KOPT-K1 (cell line): ENCODE data around the gene LDLRAD4.

Source experiments
- H3K27ac ChIP-seq: fragments of 200-600 bp; sonication (generic); 2 replicates; pipeline ENCODE4 v1.5.1; 2016; ENCODE audit warnings: antibody characterized with exemption, mild to moderate bottlenecking, low read depth, low read length; ENCODE audit not compliant: poor library complexity, severe bottlenecking
- H3K36me3 ChIP-seq: fragments of 200-600 bp; sonication (generic); 2 replicates; pipeline ENCODE4 v1.5.1; 2017; ENCODE audit warnings: antibody characterized with exemption, mild to moderate bottlenecking, low read length, moderate library complexity; ENCODE audit not compliant: insufficient read depth
- H3K9me3 ChIP-seq: fragments of 200-600 bp; sonication (generic); 2 replicates; pipeline ENCODE4 v1.5.1; 2017; ENCODE audit warnings: antibody characterized with exemption, low read length, mild to moderate bottlenecking; ENCODE audit not compliant: insufficient read depth, poor library complexity, severe bottlenecking

The LDLRAD4 gene

DNA sequence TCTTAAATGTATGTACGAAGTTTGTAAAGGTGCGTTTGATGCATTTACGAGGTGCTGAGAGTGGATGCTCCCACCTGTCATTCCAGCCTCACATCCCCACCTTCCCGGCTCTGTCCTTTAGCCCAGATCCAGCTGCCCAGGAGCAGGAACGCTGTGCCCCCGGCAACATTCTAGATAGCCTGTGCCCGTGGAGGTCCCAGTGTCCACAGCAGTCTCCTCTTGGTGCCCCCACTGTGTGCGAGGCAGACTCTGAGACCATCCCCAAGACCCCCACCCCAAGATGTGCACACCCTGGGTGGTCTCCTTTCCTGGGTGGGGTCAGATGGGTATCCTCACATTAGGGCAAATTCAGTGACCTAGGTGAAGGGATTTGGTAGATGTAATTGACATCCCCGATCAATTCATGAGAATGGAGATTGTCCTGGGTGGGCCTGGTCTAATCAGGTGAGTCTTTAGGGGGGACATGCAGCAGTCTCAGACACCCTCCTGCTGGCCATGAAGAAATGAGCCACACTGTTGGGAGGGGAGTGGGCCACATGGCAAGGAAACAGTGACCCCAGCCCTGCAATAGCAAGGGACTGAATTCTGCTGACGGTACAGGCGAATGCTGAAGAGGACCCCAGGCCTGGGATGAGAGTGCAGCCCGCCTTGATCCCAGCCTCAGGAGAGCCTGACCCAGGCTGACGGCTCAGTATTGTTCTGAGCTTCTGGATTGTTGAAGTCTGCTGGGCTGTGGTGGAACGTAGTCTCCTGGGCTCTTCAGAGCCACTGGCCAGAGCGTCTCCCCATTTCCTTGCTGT lies 304.5 kb downstream of the LDLRAD4 start:
- H3K9me3 ChIP-seq: no peaks in the 10 kb centered on the region
- peaks cover 100% of the 10 kb centered on the region for H3K36me3 ChIP-seq
- H3K27ac ChIP-seq: no peak overlapping the region

DNA sequence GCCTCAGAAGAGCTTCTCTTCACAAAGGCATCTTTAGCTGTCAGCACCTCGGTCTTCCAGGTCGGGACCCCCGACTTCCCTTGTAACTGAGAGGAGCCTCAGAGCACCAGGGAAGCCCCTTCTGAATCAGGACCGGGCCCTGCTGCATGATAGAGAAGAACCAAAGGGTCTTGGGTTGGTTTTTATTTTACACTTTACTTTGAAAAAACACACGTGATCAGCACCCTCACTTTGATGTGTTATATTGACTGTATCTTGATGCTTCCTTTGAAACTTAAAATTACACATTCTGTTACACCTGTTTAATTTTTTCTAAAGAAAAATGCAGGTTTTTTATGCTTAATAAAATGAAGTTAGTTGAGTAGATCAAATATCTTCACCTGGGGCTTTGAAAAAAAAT lies 305.5 kb downstream of the LDLRAD4 start:
- H3K27ac ChIP-seq: no peak overlapping the region
- H3K9me3 ChIP-seq: no peaks in the 10 kb centered on the region
- H3K36me3 ChIP-seq: peaks cover 100% of the 10 kb centered on the region

DNA sequence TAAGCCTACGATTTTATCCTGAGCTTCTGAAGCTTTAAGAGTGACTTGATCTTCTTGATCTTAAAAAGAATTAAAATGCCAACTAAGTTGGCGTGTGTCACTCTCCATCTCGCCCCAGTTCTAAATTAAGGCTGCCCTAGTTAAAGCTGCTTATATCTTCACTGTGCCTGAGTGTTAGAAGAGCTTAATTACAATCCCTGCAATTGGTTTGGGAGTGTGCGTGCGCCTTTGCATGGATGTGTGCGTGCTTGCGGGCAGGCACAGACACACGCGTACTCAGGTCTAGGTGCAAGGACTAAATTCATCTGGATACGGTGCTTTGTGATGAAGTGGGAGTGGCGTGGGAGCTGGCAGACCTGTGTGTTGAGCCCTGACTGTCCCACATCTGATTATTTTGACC lies 306.3 kb downstream of the LDLRAD4 start:
- no peaks in the 10 kb centered on the region for H3K9me3 ChIP-seq
- peaks cover 100% of the 10 kb centered on the region for H3K36me3 ChIP-seq
- no peak overlapping the region for H3K27ac ChIP-seq

DNA sequence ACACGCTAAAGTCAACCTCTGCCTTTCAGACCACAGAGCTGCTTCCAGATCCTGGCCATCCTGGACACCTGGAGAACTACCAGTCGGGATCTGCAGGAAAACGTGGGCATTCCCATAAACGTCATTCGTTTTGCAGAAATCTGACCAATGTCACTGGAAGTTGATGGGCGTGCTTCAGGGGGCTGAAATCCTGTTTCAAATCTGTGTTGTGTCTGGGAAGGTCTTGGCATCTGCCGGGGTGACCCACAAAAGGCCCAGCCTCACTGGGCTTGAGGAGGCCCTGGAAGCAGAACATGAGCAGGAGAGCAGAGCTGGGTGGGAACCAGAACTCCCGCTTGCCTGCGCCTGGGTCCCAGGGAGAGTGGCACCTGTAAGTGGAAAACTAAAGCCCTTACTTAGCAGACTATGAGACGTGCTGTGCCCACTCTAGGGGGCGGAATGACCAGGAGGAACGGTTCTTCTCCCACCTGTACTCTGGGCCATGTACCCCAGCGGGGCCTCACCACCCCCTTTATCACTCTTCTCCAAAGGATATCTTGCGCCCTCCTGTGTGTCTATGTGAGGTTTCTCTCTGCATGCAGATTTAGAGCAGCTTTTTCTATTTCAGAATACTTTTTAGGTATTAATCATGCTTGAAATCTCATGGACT lies 306.9 kb downstream of the LDLRAD4 start:
- Histone ChIP-seq H3K9me3 (no peaks in the 10 kb centered on the region), H3K36me3 (peaks cover 100% of the 10 kb centered on the region), H3K27ac (no peak overlapping the region)

DNA sequence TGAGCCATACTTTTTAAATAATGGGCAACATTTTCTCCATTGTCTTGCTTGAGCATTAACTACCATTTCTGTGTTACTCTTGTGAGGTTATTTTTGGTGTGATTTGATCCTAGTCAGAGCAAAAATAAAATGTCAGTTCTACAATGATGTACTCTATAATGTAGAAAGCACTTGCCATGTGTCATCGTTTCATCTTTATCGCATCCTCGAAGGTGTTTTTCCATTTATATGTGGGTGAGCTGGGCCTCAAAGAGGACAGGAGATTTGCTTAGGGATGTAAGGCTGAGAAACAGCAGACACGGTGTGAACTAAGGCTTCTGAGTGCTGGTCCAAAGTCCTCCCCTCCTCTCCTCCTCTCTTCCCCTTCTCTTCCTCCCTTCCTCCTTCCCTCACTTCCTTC lies 308.0 kb downstream of the LDLRAD4 start:
- Histone ChIP-seq H3K9me3 (no peaks in the 10 kb centered on the region), H3K36me3 (peaks cover 91% of the 10 kb centered on the region), H3K27ac (no peak overlapping the region)

DNA sequence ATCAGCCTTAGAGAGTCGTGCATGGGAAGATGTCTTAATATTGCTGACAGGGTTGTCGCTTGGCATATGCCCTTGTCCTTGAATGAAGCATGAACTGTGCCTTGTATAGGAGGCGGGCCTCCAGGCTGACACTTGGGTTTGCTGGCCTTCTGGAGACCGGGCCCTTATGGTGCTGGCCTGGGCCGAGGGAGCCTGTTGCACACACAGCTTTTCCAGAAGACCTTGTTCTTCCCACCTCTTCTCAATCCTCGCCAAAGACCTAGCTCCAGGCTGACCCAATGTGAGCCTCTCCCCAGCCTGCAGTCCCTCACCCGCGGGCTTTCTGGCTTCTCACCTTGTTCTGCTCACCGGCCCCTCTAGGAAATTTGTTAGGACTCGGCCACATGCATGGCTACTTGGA lies 308.7 kb downstream of the LDLRAD4 start:
- Histone ChIP-seq H3K36me3 (peaks cover 89% of the 10 kb centered on the region), H3K9me3 (no peaks in the 10 kb centered on the region), H3K27ac (no peak overlapping the region)

DNA sequence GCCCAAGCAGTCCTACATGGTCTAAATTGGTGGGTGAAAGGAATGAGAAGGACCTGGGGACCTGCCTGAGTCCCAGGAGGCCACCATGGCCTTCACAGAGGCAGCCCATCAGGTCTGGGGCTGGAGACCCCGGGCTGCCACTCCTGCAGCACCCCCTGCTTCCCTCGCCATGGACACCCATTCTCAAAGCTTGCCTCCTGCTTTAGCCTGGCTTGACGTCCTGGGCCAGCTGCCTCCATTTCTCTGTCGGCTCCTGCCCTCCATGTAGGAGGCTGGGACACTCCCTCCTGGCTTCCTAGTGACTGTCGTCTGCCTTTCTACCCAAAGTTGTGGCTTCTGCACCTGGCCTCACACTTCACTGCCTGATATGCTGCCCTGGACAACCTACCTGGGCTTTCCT lies 309.2 kb downstream of the LDLRAD4 start:
- Histone ChIP-seq H3K36me3 (peaks cover 89% of the 10 kb centered on the region), H3K27ac (no peak overlapping the region), H3K9me3 (no peaks in the 10 kb centered on the region)

DNA sequence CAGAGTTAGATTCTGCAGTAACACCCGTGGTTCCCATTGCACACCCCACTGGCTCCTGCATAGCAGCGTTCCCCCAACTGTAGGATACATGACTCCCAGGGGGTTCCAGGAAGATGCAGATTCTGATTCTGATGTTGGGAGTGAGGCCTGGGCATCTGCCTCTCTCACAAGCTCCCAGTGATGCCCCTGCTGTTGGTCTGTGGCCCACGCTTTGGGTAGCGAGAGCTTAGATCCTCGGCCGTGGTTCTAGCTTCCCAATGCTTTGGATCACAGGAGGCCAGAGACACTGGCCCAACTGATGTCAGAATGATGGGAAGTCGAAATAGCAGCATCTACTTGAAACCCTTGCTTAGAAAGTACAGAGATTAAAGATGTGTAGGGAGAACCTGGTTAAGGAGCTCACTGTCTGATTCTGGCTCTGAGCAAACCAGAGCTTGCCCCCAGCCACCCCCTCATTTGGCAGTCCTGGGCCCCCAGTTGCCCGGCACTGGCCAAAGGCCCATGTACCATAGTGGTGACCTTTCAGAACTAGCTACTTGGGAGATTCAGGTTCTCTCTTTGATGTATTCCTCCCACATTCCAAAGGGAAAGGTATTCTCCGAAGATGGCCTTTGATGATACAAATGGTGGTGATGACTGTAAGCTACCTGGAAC lies 310.3 kb downstream of the LDLRAD4 start:
- H3K27ac ChIP-seq: no peak overlapping the region
- H3K36me3 ChIP-seq: peaks cover 79% of the 10 kb centered on the region
- no peaks in the 10 kb centered on the region for H3K9me3 ChIP-seq

DNA sequence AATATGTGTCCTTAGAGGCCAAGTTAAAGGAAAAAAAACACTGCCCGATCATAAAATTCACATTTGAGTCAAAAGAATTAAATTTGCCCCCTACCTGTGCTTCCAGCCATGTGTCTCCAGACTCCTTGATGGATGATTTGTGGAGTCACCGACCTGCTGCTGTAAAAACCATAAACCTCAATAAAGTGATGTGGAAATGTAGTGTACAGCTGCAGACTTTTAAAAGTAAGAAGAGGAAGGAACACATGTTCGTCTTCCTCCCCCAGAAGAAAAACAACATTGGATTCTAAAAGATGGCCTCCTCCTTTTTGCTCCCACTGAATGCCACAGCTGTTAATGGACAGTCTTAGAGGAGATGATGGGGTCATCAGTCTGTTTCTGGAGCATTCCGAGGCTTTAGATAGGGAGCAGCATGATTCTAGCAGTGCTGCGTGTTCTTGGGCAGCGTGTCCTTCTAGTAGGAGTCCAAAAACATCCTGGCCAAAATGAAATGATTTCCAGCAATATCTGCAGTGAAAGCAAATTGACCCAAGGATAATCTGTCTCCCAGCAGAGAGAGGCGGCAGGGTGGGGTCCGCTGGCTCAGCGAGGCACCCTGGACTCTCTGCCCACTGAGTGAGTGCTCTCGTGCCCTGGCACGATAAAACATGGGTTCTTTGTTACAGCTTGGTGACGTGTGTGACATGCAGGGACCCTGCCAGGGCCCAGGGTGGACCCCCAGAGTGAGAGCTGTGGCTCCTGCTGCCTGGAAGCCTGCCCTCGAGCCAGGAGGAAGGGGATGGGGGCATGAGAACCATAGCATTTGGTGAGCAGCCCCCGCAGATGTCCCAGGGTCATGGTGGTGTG lies 311.7 kb downstream of the LDLRAD4 start:
- H3K27ac ChIP-seq: no peak overlapping the region
- H3K36me3 ChIP-seq: peaks cover 71% of the 10 kb centered on the region
- no peaks in the 10 kb centered on the region for H3K9me3 ChIP-seq

DNA sequence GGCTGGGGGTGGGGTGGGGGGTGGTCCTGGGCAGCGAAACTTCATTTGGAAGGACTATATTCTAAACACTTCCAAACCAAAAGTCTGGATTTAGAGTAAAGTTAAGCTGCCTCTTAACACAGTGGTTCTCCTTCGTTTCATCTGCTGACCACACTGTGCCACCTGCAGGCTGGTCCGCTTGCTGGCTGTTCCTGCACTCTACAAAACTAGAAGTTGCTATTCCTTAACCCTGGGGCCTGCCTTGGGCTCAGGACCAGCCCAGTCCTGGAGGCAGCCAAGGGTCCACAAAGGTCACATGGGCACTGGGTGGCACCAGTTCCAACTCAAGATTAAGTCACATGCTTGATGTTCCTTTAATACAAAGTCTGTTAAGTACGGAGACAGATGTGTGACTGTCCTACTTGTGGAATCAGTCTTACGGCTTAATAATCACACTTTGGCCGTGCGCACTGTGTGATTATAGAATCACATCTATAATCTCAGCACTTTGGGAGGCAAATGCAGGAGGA lies 312.4 kb downstream of the LDLRAD4 start:
- Histone ChIP-seq H3K27ac (no peak overlapping the region), H3K9me3 (no peaks in the 10 kb centered on the region), H3K36me3 (peaks cover 64% of the 10 kb centered on the region)

DNA sequence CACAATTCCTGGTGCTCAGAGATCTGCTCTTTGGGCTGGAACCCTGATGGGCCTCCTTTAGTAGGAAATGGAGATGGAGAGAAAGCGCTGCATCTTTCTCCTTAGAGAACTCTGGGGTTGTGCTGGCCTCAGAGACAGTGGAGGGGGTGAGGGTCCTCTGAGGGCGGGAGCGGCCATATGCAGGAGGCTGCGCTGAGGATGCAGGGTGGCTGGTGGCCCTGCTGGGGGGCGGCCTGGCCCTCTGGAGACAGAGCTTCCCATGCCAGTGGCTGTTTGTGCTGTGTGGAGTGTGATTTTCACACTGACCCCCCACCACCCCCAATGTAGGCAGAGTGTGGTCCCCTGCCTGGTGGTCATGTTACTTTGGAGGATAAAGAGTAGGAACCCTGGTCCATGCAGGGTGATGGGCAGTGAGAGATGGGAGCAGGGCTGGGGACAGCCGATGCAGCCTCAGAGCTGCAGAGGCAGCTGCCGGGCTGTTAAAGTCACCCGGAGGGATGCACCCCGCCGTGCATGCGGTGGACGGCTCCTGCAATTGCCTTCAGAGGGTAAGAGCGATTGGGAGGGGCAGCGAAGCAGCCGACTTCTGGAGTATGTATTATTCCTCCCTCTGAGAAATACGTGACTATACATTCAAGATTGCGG lies 313.2 kb downstream of the LDLRAD4 start:
- H3K9me3 ChIP-seq: no peaks in the 10 kb centered on the region
- peaks cover 55% of the 10 kb centered on the region for H3K36me3 ChIP-seq
- no peak overlapping the region for H3K27ac ChIP-seq

DNA sequence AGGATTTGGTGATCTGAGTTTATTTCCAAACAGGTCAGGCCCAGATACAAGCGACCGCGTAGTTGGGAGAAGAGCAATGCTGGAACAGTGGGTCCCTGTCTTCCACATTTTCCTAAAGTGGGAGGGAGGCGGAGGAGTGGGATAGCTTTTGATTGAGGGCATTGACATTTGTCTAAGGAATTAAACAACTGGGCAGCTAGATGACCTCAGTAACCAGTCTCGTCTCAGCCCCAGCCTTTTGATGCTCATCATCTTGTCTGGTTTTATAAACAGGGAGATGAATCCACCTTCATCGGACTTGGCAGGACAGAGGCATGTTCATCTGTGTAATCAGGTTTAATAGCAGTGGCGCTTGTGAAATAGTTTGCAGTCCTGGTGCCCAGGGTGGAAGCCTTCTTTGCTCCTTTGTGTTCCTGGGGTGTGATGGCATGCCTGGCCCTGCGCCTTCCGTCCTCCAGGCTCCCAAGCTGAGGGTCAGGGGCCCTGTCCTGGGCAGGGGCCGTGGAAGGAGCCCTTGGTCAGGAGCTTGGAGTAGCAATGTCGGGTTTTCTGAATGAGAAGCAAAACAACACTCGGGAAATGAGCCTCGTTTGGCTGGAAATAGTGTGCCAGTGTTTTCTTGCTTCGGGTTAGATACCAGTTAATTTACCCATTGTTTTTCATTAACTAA lies 314.0 kb downstream of the LDLRAD4 start:
- Histone ChIP-seq H3K9me3 (no peaks in the 10 kb centered on the region), H3K36me3 (peaks cover 48% of the 10 kb centered on the region), H3K27ac (no peak overlapping the region)

DNA sequence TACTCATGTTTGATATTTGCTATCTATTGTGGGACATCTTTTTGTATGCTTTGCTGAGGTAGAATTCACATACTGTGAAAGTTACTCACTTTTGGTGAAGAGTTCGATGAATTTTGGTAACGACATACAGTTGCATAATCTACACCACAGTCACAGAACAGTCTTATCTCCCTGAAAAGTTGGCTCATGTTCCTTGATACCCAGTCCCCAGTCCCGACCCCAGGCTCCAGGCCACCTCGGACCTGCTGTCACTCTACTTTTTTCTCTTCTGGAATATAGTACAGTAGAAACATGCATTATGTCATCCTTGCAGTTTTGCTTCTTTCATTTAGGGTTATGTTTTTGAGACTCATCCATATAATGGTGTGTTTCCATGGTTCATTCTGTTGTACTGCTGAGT lies 316.1 kb downstream of the LDLRAD4 start:
- Histone ChIP-seq H3K36me3 (peaks cover 27% of the 10 kb centered on the region), H3K27ac (no peak overlapping the region)

DNA sequence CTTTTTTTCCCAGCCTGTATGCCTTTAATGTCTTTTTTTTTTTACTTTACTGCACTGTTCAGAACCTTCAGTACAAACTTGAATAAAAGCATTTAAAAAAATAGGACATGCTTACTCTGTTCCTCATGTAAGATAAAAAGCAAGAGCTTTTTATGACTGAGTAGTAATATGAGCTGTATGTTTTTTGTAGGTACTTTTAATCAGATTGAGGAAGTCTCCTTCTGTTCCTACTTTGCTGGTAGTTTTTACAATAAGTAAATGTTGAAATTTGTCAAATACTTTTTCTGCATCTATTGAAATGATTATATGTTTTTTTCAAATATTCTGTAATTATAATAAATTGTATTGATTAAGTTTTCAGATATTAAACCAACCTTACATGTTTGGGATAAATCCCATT lies 318.0 kb downstream of the LDLRAD4 start:
- Histone ChIP-seq H3K9me3 (no peaks in the 10 kb centered on the region), H3K27ac (no peak overlapping the region), H3K36me3 (peaks cover 23% of the 10 kb centered on the region)

More for the DNA sequence above, 316.1 kb downstream of the LDLRAD4 start:
- no peaks in the 10 kb centered on the region for H3K9me3 ChIP-seq
